Stomach (tissue), 4 donors: Measurements from ENCODE around the gene BBLN.

Source experiments
- CTCF ChIP-seq, 7 experiments: fragments of 450-650 bp in 4 of 7; fragments of 200-600 bp in 3 of 7; sonication (generic) in 3 of 7; IDR thresholded peaks; one replicate each; pipeline ENCODE4 v1.5.1; 2016 to 2019; ENCODE audit warnings: antibody characterized with exemption in 7 of 7, control low read depth in 2 of 7, mild to moderate bottlenecking in 1 of 7
- POLR2AphosphoS5 ChIP-seq, 3 donors: sonication (generic); formaldehyde crosslinking; IDR thresholded peaks; one replicate each; pipeline ENCODE4 v1.6.1; 2016; ENCODE audit warnings: antibody characterized with exemption in 3 of 3

DNA sequence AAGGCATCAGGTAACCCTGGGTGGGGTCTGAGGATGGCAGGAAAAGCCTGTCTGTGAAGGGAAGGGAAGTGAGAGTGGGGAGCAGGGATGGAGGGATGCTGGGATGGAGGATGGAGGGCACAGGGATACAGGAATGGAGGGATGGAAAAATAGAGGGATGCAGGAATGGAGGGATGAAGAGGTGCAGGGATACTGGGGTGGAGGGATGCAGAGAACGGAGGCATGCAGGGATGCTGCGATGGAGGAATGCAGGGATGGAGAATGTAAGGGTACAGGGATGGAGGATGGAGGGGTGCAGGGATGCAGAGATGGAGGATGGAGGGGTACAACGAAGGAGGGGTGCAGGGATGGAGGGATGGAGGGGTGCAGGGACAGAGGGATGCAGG, 41.6 kb upstream of the BBLN start:
- no peak for TF ChIP-seq POLR2AphosphoS5 (IDR thresholded peaks at IDR 0.05)
- TF ChIP-seq CTCF (IDR thresholded peaks at IDR 0.05): no peak
